ENCODE measurements around the gene SPOCK1.

DNA sequence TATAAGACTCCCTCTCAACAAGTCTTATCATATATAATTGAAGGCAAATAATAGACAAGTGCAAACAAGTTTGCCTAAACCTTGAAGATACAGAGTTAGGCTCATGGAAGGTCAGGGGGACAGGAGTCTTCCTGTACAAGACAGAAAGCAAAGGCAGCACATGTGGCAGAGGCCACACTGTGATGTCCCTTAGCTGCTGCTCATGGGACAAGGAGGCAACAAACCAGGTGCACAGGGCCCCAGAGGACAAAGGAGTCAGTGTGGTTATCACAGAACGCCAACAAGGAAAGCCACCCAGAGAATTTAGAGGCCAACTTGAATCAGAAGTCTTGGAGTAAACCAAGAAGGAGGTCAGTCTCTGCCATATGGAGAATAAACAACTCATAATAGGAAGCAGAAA lies 444.8 kb downstream of the SPOCK1 start:
- TF ChIP-seq, protein P1, sequence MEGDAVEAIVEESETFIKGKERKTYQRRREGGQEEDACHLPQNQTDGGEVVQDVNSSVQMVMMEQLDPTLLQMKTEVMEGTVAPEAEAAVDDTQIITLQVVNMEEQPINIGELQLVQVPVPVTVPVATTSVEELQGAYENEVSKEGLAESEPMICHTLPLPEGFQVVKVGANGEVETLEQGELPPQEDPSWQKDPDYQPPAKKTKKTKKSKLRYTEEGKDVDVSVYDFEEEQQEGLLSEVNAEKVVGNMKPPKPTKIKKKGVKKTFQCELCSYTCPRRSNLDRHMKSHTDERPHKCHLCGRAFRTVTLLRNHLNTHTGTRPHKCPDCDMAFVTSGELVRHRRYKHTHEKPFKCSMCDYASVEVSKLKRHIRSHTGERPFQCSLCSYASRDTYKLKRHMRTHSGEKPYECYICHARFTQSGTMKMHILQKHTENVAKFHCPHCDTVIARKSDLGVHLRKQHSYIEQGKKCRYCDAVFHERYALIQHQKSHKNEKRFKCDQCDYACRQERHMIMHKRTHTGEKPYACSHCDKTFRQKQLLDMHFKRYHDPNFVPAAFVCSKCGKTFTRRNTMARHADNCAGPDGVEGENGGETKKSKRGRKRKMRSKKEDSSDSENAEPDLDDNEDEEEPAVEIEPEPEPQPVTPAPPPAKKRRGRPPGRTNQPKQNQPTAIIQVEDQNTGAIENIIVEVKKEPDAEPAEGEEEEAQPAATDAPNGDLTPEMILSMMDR (IDR thresholded peaks at IDR 0.05) = no peak
- TF ChIP-seq POLR2A (IDR thresholded peaks at IDR 0.05) = no peak
- no peak for TF ChIP-seq EP300 (IDR thresholded peaks at IDR 0.05)

Measured in stomach (tissue), 4 donors.